Hepatocyte (in vitro differentiated cells): ENCODE measurements around the gene OR51Q1. TPM values are rescaled to one million over a fixed set of nuclear protein-coding genes. Genes with fewer than 3 reads are reported as not detected.

Experiments
- DNase-seq: peaks from one replicate; pipeline ENCODE4 v3.0.0-alpha.2; 2016; ENCODE audit warnings: low spot score
- H2AFZ ChIP-seq: fragments of 200-600 bp; sonication (generic); 2 replicates; pipeline ENCODE4 v1.6.0; 2016; ENCODE audit warnings: antibody characterized with exemption, mild to moderate bottlenecking
- H3K27ac ChIP-seq: fragments of 200-600 bp; sonication (generic); 2 replicates; pipeline ENCODE4 v1.5.1; 2016; ENCODE audit warnings: mild to moderate bottlenecking
- H3K27me3 ChIP-seq: fragments of 200-600 bp; sonication (generic); 2 replicates; pipeline ENCODE4 v1.6.1; 2016
- H3K36me3 ChIP-seq: fragments of 200-600 bp; sonication (generic); replicated peaks from 2 replicates; pipeline ENCODE4 v1.5.1; 2016; ENCODE audit warnings: low read depth; ENCODE audit not compliant: insufficient read depth
- H3K4me1 ChIP-seq: fragments of 200-600 bp; sonication (generic); 2 replicates; pipeline ENCODE4 v1.5.1; 2016; ENCODE audit warnings: mild to moderate bottlenecking, moderate library complexity; ENCODE audit not compliant: insufficient read depth
- H3K4me2 ChIP-seq: fragments of 200-600 bp; sonication (generic); 2 replicates; pipeline ENCODE4 v1.6.0; 2016
- H3K4me3 ChIP-seq: fragments of 200-600 bp; sonication (generic); 2 replicates; pipeline ENCODE4 v1.5.1; 2016; ENCODE audit warnings: mild to moderate bottlenecking
- H3K79me2 ChIP-seq: fragments of 200-600 bp; sonication (generic); 2 replicates; pipeline ENCODE4 v1.6.0; 2017; ENCODE audit warnings: mild to moderate bottlenecking
- H3K9me2 ChIP-seq: fragments of 200-600 bp; sonication (generic); replicated peaks from 2 replicates; pipeline ENCODE4 v1.6.0; 2017; ENCODE audit warnings: mild to moderate bottlenecking; ENCODE audit not compliant: insufficient read depth
- H3K9me3 ChIP-seq: fragments of 200-600 bp; sonication (generic); 2 replicates; pipeline ENCODE4 v1.5.1; 2016; ENCODE audit warnings: low read depth, mild to moderate bottlenecking
- H4K20me1 ChIP-seq: fragments of 200-600 bp; sonication (generic); 2 replicates; pipeline ENCODE4 v1.6.0; 2016; ENCODE audit warnings: mild to moderate bottlenecking; ENCODE audit not compliant: insufficient read depth, poor library complexity, severe bottlenecking
- EZH2 ChIP-seq: fragments of 200-600 bp; sonication (generic); IDR thresholded peaks from 2 replicates; pipeline ENCODE4 v1.6.1; 2016; ENCODE audit warnings: antibody characterized with exemption, mild to moderate bottlenecking, borderline replicate concordance
- EZH2phosphoT487 ChIP-seq: fragments of 200-600 bp; sonication (generic); IDR thresholded peaks from one replicate; pipeline ENCODE4 v1.6.1; 2018; ENCODE audit warnings: antibody characterized with exemption, mild to moderate bottlenecking, low read depth, moderate library complexity; ENCODE audit not compliant: unreplicated experiment, severe bottlenecking
- WGBS: methylation state at CpG from one replicate; pipeline ENCODE4 v1.1.6; 2016; ENCODE audit warnings: low lambda C conversion rate; ENCODE audit errors: missing lambda C conversion rate; 5-methylcytosine and 5-hydroxymethylcytosine counted together
- polyA plus RNA-seq: library from polyadenylated mRNA; unstranded; fragments of >200 nt; fragmentation: Nextera tagmentation; extraction: Ambion mirVana; gene quantifications from 2 replicates; pipeline ENCODE4 v1.2.1, GENCODE V29; 2016
- total RNA-seq: library from RNA; depleted of rRNA; stranded (reverse); fragments of >200 nt; gene quantifications from 2 replicates; pipeline ENCODE4 v1.2.3, GENCODE V29; 2014
- TF ChIP-seq, protein P1 (sequence below): fragments of 200-600 bp; sonication (generic); IDR thresholded peaks from 2 replicates; pipeline ENCODE4 v1.5.1; 2016; ENCODE audit warnings: antibody characterized with exemption, mild to moderate bottlenecking; ENCODE audit not compliant: poor library complexity

OR51Q1 gene
- total and polyA plus RNA-seq, 2 experiments from 2014 or later, result not detected

DNA sequence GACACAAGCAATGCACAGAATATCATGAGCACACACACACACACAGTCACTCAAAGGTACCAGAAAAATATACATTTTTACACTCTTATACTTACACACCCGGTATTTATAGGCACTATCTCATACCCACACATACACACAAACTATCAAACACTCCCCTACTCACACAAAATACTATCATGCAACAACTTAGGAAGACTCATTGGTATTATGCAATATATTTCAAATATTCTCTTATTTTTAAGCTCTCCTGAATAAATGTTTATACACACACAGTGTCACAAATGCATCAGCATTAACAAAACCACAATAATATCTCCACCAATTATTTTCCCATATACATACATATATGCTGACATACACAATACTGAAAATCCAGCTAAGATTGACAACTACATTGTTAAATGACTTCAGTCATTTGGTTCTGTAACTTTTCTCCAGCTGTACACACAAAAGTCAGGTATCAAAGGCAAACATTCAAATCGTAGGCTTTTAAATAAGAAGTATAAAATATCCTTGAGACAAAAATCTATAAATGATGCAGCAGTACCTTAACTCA lies 22.0 kb downstream of the OR51Q1 start:
- H4K20me1 ChIP-seq, result no peaks in the 10 kb centered on the region

DNA sequence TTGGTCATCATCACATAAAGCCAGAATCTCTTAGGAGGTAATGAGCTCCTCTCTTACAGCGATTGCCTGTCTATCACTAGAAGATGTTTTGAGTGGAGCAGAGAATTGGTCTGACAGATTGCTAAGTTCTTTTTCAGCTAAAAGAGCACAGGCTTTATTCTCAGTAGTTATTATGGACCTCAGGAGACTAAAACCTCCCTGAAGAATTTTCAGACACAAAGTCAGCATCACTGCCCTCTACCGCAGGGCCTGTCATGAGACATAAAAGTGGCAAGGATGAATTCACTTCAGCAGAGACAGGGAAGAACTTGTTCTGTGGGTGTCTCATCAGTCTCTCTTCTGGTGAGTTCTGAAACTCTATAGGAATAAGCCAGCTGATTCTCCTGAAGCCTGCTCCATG lies 27.1 kb downstream of the OR51Q1 start, which contains the start of gene OR51I2:
Gene OR51I2 (plus strand): TSS at position 301 of the 400 bp plus-strand sequence. CDS start 4,166 bp downstream, outside the sequence.
- 98% methylated on average over 2 of the region's 2 CpGs for WGBS

More for the DNA sequence above, 22.0 kb downstream of the OR51Q1 start:
- no peak for DNase-seq
- WGBS, result 62% methylated on average over 2 of the region's 2 CpGs
- no peak overlapping the region for H3K4me3 ChIP-seq
- H3K27ac ChIP-seq, result no peak overlapping the region
- H3K9me2 ChIP-seq, result no peaks in the 10 kb centered on the region
- no peaks in the 10 kb centered on the region for H3K9me3 ChIP-seq
- peaks cover 8% of the 10 kb centered on the region for H3K27me3 ChIP-seq
- TF ChIP-seq EZH2phosphoT487 (no peak), EZH2 (no peak)
- TF ChIP-seq, protein P1, sequence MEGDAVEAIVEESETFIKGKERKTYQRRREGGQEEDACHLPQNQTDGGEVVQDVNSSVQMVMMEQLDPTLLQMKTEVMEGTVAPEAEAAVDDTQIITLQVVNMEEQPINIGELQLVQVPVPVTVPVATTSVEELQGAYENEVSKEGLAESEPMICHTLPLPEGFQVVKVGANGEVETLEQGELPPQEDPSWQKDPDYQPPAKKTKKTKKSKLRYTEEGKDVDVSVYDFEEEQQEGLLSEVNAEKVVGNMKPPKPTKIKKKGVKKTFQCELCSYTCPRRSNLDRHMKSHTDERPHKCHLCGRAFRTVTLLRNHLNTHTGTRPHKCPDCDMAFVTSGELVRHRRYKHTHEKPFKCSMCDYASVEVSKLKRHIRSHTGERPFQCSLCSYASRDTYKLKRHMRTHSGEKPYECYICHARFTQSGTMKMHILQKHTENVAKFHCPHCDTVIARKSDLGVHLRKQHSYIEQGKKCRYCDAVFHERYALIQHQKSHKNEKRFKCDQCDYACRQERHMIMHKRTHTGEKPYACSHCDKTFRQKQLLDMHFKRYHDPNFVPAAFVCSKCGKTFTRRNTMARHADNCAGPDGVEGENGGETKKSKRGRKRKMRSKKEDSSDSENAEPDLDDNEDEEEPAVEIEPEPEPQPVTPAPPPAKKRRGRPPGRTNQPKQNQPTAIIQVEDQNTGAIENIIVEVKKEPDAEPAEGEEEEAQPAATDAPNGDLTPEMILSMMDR, result no peak
- no peak overlapping the region for H2AFZ ChIP-seq
- H3K79me2 ChIP-seq, result no peaks in the 10 kb centered on the region
- no peaks in the 10 kb centered on the region for H3K36me3 ChIP-seq
- H3K4me1 ChIP-seq, result no peaks in the 10 kb centered on the region
- H3K4me2 ChIP-seq, result no peak overlapping the region

DNA sequence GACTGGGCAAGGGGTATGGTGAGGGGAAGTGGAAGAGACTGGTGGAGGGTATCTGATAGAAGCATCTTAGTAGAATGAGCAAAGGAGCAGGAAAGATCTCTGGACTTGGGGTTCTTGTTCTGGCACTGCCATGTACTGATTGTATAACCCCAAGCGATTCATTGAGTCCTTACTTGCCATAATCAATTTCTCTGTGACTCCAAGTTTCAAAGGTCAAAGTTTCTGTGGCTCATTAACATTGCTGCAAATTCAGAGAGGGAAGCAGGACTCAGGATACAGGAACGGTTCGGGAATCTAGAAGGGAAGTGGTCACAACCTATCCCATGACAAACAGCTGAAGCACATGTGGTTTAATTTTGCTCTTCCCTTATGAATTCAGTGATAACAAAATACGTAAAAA lies 27.5 kb downstream of the OR51Q1 start:
- no peak overlapping the region for H3K4me2 ChIP-seq
- H3K79me2 ChIP-seq, result no peaks in the 10 kb centered on the region
- WGBS, result 88% methylated on average over 4 of the region's 4 CpGs
- no peak overlapping the region for H3K27ac ChIP-seq
- no peaks in the 10 kb centered on the region for H3K36me3 ChIP-seq
- no peaks in the 10 kb centered on the region for H4K20me1 ChIP-seq
- TF ChIP-seq, protein P1, result no peak
- TF ChIP-seq EZH2 (no peak), EZH2phosphoT487 (no peak)
- H3K27me3 ChIP-seq, result no peaks in the 10 kb centered on the region
- no peaks in the 10 kb centered on the region for H3K9me3 ChIP-seq
- H3K9me2 ChIP-seq, result no peaks in the 10 kb centered on the region
- no peak for DNase-seq
- H3K4me3 ChIP-seq, result no peak overlapping the region
- no peak overlapping the region for H2AFZ ChIP-seq
- H3K4me1 ChIP-seq, result no peaks in the 10 kb centered on the region

More for the DNA sequence above, 27.1 kb downstream of the OR51Q1 start, which contains the start of gene OR51I2:
- Histone ChIP-seq H3K4me3 (no peak within 1 kb of the TSS), H2AFZ (no peak within 1 kb of the TSS), H3K27ac (no peak within 1 kb of the TSS), H3K4me2 (no peak within 1 kb of the TSS), H3K9me2 (no peaks in the 10 kb centered on the region), H3K9me3 (no peaks in the 10 kb centered on the region), H3K27me3 (no peaks in the 10 kb centered on the region), H3K4me1 (no peaks in the 10 kb centered on the region), H3K79me2 (no peaks in the 10 kb centered on the region), H3K36me3 (no peaks in the 10 kb centered on the region), H4K20me1 (no peaks in the 10 kb centered on the region)
- TF ChIP-seq EZH2phosphoT487, result no peak
- no peak for TF ChIP-seq EZH2
- DNase-seq, result no peak

DNA sequence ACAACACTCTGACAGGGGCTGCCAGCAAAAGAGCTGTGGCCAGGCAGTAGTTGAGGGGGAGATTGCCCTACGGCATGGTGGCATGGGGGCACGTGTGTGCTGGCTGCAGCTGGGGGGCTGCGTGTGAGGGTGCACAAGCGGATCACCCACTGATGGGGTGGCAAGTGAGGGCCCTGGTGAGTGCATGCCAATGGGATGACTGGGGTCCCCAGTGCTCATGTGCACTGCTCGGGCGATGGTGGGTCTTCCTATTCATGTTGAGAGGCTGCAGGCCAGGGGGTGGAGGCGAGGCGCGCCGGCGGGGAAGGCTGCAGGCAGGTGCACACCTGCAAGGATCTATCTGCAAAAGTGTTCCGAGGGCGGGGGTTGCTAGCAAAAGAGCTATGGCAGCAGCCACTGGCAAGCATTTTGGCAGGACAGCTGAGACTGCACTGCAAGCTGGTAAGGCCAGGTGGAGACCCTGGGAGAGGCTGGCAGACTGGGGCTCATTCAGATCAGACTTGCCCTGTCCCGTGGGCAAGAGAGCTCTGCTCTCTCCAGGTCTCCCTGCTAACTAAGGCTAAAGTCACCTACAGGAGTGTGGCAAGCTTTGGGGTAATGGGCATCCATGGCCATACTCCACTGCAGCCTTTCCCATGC lies 39.2 kb downstream of the OR51Q1 start:
- Histone ChIP-seq H2AFZ (no peak overlapping the region), H4K20me1 (no peaks in the 10 kb centered on the region), H3K4me1 (no peaks in the 10 kb centered on the region), H3K79me2 (no peaks in the 10 kb centered on the region), H3K4me2 (no peak overlapping the region), H3K36me3 (no peaks in the 10 kb centered on the region), H3K9me2 (no peaks in the 10 kb centered on the region), H3K27me3 (no peaks in the 10 kb centered on the region), H3K9me3 (no peaks in the 10 kb centered on the region), H3K4me3 (no peak overlapping the region), H3K27ac (no peak overlapping the region)
- TF ChIP-seq EZH2phosphoT487, result no peak
- TF ChIP-seq EZH2, result no peak
- TF ChIP-seq, protein P1, result no peak
- DNase-seq, result no peak
- WGBS, result 96% methylated on average over 14 of the region's 14 CpGs
